CD4-positive, alpha-beta T cell treated with Interleukin-21 for 1 hour (primary cell): ENCODE measurements around the gene ITGA5.

Experiments
- DNase-seq: peaks from one replicate; pipeline ENCODE4 v3.0.0-alpha.2; 2020

Gene ITGA5

GRCh38 chr12:54419088-54419887 lies at the start of gene ITGA5:
ITGA5 (minus strand) TSS chr12:54419266; CDS start chr12:54419198, 68 bp downstream.
- DNase-seq, result peak; percentile 45

GRCh38 chr12:54465857-54466523 lies 46.9 kb upstream of the ITGA5 start:
- DNase-seq, result no peak

- no peak for DNase-seq
These were observed 44.4 kb upstream of the ITGA5 start for GRCh38 chr12:54463484-54463883.

- no peak for DNase-seq
These were observed 44.0 kb upstream of the ITGA5 start for GRCh38 chr12:54463034-54463433.

- no peak for DNase-seq
These were observed 41.4 kb upstream of the ITGA5 start for GRCh38 chr12:54460317-54460923.

GRCh38 chr12:54459355-54459754 lies 40.3 kb upstream of the ITGA5 start:
- no peak for DNase-seq

- DNase-seq, result no peak
These were observed 36.8 kb upstream of the ITGA5 start for GRCh38 chr12:54455760-54456469.

GRCh38 chr12:54452628-54453027 lies 33.6 kb upstream of the ITGA5 start:
- DNase-seq, result no peak

GRCh38 chr12:54448344-54448743 lies 29.3 kb upstream of the ITGA5 start:
- no peak for DNase-seq

- no peak for DNase-seq
These were observed 28.9 kb upstream of the ITGA5 start for GRCh38 chr12:54447917-54448316.

GRCh38 chr12:54444206-54444605 lies 25.1 kb upstream of the ITGA5 start:
- no peak for DNase-seq

- DNase-seq, result no peak
These were observed 24.4 kb upstream of the ITGA5 start for GRCh38 chr12:54443446-54443845.

- no peak for DNase-seq
These were observed 23.9 kb upstream of the ITGA5 start for GRCh38 chr12:54442961-54443360.

GRCh38 chr12:54442099-54442498 lies 23.0 kb upstream of the ITGA5 start:
- no peak for DNase-seq

GRCh38 chr12:54439521-54440255 lies 20.6 kb upstream of the ITGA5 start:
- DNase-seq, result peak; percentile 62

GRCh38 chr12:54439096-54439495 lies 20.0 kb upstream of the ITGA5 start:
- no peak for DNase-seq

- no peak for DNase-seq
These were observed 19.5 kb upstream of the ITGA5 start for GRCh38 chr12:54438517-54438916.

- no peak for DNase-seq
These were observed 18.6 kb upstream of the ITGA5 start for GRCh38 chr12:54437697-54438096.

GRCh38 chr12:54437243-54437642 lies 18.2 kb upstream of the ITGA5 start:
- DNase-seq, result no peak

GRCh38 chr12:54432815-54433164 lies 13.7 kb upstream of the ITGA5 start:
- DNase-seq, result no peak

- no peak for DNase-seq
These were observed 13.1 kb upstream of the ITGA5 start for GRCh38 chr12:54431911-54432814.
